Measurements from ENCODE around the gene COPS4.

GRCh38 chr4:83109480-83110222, 74.7 kb downstream of the COPS4 start:
- TF ChIP-seq, protein P1, sequence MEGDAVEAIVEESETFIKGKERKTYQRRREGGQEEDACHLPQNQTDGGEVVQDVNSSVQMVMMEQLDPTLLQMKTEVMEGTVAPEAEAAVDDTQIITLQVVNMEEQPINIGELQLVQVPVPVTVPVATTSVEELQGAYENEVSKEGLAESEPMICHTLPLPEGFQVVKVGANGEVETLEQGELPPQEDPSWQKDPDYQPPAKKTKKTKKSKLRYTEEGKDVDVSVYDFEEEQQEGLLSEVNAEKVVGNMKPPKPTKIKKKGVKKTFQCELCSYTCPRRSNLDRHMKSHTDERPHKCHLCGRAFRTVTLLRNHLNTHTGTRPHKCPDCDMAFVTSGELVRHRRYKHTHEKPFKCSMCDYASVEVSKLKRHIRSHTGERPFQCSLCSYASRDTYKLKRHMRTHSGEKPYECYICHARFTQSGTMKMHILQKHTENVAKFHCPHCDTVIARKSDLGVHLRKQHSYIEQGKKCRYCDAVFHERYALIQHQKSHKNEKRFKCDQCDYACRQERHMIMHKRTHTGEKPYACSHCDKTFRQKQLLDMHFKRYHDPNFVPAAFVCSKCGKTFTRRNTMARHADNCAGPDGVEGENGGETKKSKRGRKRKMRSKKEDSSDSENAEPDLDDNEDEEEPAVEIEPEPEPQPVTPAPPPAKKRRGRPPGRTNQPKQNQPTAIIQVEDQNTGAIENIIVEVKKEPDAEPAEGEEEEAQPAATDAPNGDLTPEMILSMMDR (IDR thresholded peaks at IDR 0.05) = no peak
- no peak for TF ChIP-seq POLR2A (IDR thresholded peaks at IDR 0.05)
- TF ChIP-seq POLR2AphosphoS5 (IDR thresholded peaks at IDR 0.05) = no peak

All from upper lobe of left lung (tissue), 4 donors.